ENCODE results near the gene KIF17. TPM values are rescaled to one million over a fixed set of nuclear protein-coding genes. Genes with fewer than 3 reads are reported as not detected.

The KIF17 gene
- total and polyA plus RNA-seq, 3 experiments from 2014 or later, result not detected

DNA sequence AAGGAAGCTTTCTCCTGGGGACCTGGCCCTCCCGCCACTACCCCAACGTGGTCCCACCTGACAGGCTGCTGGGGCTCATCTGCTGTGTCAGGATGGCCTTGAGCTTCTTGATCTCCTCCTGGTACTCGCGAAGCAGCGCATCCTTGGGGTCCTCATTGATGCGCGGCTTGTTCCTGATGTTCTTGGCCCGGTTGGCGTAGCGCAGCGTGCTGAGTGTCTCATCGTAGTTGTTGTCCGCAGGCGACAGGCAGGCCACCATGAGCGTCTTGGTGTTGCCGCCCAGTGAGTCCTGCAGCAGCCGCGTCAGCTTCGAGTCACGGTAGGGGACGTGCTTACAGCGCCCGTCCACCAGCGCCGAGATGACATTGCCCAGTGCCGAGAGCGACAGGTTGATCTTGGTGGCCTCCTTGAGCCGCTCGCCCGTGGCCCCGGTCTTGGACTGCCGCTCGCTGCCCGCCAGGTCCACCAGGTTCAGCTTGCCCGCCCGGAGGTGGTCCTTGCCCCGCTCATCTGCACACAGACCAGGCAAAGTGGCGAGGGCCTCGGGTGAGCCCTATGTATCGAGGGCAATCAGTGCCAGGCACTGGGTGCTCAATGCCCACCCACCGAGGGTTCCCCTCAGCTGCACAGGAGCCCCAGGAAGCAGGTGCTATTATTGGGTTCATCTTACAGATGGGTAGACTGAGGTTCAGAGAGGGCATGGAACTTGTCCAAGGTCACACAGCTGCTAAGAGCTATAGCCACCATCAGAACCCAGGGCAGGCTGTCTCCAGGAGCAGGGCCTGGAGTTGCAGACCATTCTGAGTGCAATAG, 13.2 kb downstream of the KIF17 start:
- Mint-ChIP-seq H3K4me1 (no peaks in the 10 kb centered on the region), H3K27me3 (no peaks in the 10 kb centered on the region), H3K36me3 (peaks cover 0 to 1% (median 0%) of the 10 kb centered on the region in 3 donors), H3K4me3 (no peak overlapping the region), H3K9me3 (no peaks in the 10 kb centered on the region), H3K27ac (no peak overlapping the region)
- Histone ChIP-seq H3K4me1 (ENCODE audit: insufficient read depth, low read length) (no peaks in the 10 kb centered on the region), H3K27ac (ENCODE audit: low read depth, low read length) (no peak overlapping the region), H3K27me3 (ENCODE audit: insufficient read depth, low read length, poor library complexity, severe bottlenecking) (no peaks in the 10 kb centered on the region), H3K36me3 (ENCODE audit: insufficient read depth, low read length) (no peaks in the 10 kb centered on the region), H3K9me3 (ENCODE audit: low read length) (no peaks in the 10 kb centered on the region), H3K4me3 (ENCODE audit: low read length) (no peak overlapping the region)
- ChIA-PET CTCF (no interaction called here), POLR2A (no interaction called here)
- DNase-seq, result no peak

DNA sequence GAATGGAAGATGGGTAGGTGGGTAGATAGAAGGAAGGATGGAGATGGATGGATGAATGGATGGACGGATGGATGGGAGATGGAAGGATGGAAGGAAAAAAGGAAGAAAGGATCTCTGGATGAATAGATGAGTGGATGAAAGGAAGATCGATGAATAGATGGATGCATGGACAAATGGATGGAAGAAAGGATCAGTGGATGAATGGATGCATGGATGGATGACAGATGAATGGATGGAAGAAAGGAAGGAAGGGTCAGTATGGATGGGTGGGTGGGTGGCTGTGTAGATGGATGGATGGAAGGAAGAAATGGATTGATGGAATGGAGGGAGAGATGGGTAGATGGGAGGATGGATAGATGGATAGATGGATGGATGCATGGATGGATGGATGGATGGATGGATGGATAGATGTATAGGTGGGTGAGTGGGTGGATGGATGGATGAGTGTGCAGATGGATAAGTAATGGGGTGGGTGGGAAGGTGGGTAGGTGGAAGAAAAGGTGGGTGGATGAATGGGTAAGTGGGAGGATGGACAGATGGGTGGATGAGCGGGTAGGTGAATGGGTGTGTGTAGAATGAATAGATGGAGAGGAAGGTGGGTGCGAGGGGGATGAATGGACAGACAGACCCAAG, 14.6 kb downstream of the KIF17 start:
- Histone ChIP-seq H3K36me3 (ENCODE audit: insufficient read depth, low read length) (no peaks in the 10 kb centered on the region), H3K4me3 (ENCODE audit: low read length) (no peak overlapping the region), H3K4me1 (ENCODE audit: insufficient read depth, low read length) (no peaks in the 10 kb centered on the region), H3K9me3 (ENCODE audit: low read length) (no peaks in the 10 kb centered on the region), H3K27me3 (ENCODE audit: insufficient read depth, low read length, poor library complexity, severe bottlenecking) (no peaks in the 10 kb centered on the region), H3K27ac (ENCODE audit: low read depth, low read length) (no peak overlapping the region)
- H3K27ac Mint-ChIP-seq, result no peak overlapping the region
- no peaks in the 10 kb centered on the region for H3K27me3 Mint-ChIP-seq
- ChIA-PET CTCF (no interaction called here), POLR2A (no interaction called here)
- no peaks in the 10 kb centered on the region for H3K9me3 Mint-ChIP-seq
- no peak overlapping the region for H3K4me3 Mint-ChIP-seq
- no peak for DNase-seq
- no peaks in the 10 kb centered on the region for H3K4me1 Mint-ChIP-seq
- H3K36me3 Mint-ChIP-seq, result peaks cover 0 to 1% (median 0%) of the 10 kb centered on the region in 3 donors

DNA sequence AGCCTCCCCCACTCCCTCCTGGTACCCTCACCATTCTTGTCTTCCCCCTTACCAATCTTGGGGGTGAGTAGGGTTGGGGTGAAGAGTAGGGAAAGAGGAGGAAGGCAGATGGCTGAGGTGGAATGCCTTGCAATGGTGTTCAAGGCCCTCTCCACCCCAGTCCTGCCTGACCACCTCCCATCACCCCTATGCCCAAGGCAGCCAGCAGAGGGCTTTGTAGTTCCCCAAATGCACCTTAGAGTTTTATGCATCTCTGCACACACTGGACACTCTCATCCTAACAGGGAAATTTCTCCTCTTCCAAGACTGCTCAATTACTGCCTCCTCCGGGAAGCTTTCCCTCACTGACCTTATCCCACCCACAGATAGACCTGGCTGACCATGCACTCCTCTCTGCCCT, 15.4 kb downstream of the KIF17 start:
- H3K4me3 Mint-ChIP-seq, result no peak overlapping the region
- Histone ChIP-seq H3K27me3 (ENCODE audit: insufficient read depth, low read length, poor library complexity, severe bottlenecking) (no peaks in the 10 kb centered on the region), H3K27ac (ENCODE audit: low read depth, low read length) (no peak overlapping the region), H3K4me3 (ENCODE audit: low read length) (no peak overlapping the region), H3K4me1 (ENCODE audit: insufficient read depth, low read length) (no peaks in the 10 kb centered on the region), H3K36me3 (ENCODE audit: insufficient read depth, low read length) (no peaks in the 10 kb centered on the region), H3K9me3 (ENCODE audit: low read length) (no peaks in the 10 kb centered on the region)
- no peak for DNase-seq
- H3K27me3 Mint-ChIP-seq, result no peaks in the 10 kb centered on the region
- H3K27ac Mint-ChIP-seq, result no peak overlapping the region
- peaks cover 0 to 1% (median 0%) of the 10 kb centered on the region in 3 donors for H3K36me3 Mint-ChIP-seq
- H3K9me3 Mint-ChIP-seq, result no peaks in the 10 kb centered on the region
- POLR2A ChIA-PET, result no interaction called here
- no peaks in the 10 kb centered on the region for H3K4me1 Mint-ChIP-seq
- CTCF ChIA-PET, result interaction anchor here (1.0 to 1.1 kb wide), 2 partner anchors 28 to 493 kb away, joined by 3 to 5 read pairs; no protein-coding TSS in a partner anchor

DNA sequence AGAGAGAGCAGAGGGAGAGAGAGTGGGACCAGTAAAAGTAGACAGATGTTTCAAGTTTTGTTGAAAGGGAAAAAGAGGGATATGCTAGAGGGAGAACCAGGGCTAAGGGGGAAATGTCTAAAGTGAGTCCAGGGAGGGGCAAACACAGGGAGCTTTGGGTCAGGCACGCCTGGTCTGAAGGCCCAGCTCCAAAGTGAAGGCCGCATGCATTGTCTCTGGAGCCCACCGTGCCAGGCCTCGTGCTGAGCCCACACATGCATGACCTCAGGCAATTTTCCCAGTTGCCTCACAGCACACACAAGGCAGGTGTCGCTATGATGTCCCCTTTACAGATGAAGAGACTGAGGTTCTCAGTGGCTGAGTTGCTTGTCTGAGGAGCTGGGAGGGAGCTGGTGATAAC, 16.0 kb downstream of the KIF17 start:
- Mint-ChIP-seq H3K4me1 (peaks cover 0 to 2% (median 2%) of the 10 kb centered on the region in 3 donors), H3K36me3 (peaks cover 0 to 1% (median 0%) of the 10 kb centered on the region in 3 donors), H3K4me3 (no peak overlapping the region), H3K27me3 (no peaks in the 10 kb centered on the region), H3K27ac (peak overlapping the region in 2 of 8 donors; percentile 21 to 87), H3K9me3 (no peaks in the 10 kb centered on the region)
- no peak for DNase-seq
- H3K4me1 ChIP-seq (ENCODE audit: insufficient read depth, low read length), result peaks cover 3% of the 10 kb centered on the region
- no peaks in the 10 kb centered on the region for H3K27me3 ChIP-seq (ENCODE audit: insufficient read depth, low read length, poor library complexity, severe bottlenecking)
- H3K36me3 ChIP-seq (ENCODE audit: insufficient read depth, low read length), result no peaks in the 10 kb centered on the region
- CTCF ChIA-PET, result interaction anchor here (1.0 to 1.1 kb wide), 2 partner anchors 29 to 494 kb away, joined by 3 to 5 read pairs; no protein-coding TSS in a partner anchor
- H3K9me3 ChIP-seq (ENCODE audit: low read length), result no peaks in the 10 kb centered on the region
- POLR2A ChIA-PET, result no interaction called here
- no peak overlapping the region for H3K27ac ChIP-seq (ENCODE audit: low read depth, low read length)
- H3K4me3 ChIP-seq (ENCODE audit: low read length), result no peak overlapping the region

DNA sequence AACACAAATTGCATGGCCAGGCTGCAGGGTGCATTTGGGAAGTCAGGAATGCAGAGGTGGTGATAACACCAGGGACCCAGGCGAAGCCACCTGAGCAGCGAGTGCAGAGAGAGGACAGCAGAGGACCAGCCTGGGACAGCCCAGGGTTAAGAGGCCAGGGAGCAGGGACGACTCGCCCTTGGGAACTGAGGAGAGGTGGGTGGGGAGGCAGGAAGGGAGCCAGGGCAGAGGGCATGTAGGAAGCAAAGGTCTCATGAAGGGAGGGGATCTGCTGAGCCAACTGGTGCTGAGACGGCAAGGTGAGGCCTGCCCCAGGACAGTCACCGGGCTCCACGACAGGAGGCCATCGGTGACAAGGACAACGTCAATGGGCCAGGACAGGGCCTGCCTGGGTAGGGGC, 16.4 kb downstream of the KIF17 start:
- no peaks in the 10 kb centered on the region for H3K36me3 ChIP-seq (ENCODE audit: insufficient read depth, low read length)
- ChIA-PET POLR2A (no interaction called here), CTCF (interaction anchor here (1.1 kb wide), 1 partner anchor 29 kb away, joined by 3 read pairs; no protein-coding TSS in a partner anchor)
- Mint-ChIP-seq H3K27me3 (no peaks in the 10 kb centered on the region), H3K27ac (peak overlapping the region in 2 of 8 donors; percentile 21 to 87), H3K36me3 (peaks cover 0 to 1% (median 0%) of the 10 kb centered on the region in 3 donors), H3K4me3 (peak overlapping the region in 1 of 7 donors; percentile 63), H3K4me1 (peaks cover under 1 to 5% (median 3%) of the 10 kb centered on the region in 3 donors), H3K9me3 (no peaks in the 10 kb centered on the region)
- H3K27me3 ChIP-seq (ENCODE audit: insufficient read depth, low read length, poor library complexity, severe bottlenecking), result no peaks in the 10 kb centered on the region
- peaks cover 3% of the 10 kb centered on the region for H3K4me1 ChIP-seq (ENCODE audit: insufficient read depth, low read length)
- DNase-seq, result no peak
- no peaks in the 10 kb centered on the region for H3K9me3 ChIP-seq (ENCODE audit: low read length)
- no peak overlapping the region for H3K27ac ChIP-seq (ENCODE audit: low read depth, low read length)
- no peak overlapping the region for H3K4me3 ChIP-seq (ENCODE audit: low read length)

DNA sequence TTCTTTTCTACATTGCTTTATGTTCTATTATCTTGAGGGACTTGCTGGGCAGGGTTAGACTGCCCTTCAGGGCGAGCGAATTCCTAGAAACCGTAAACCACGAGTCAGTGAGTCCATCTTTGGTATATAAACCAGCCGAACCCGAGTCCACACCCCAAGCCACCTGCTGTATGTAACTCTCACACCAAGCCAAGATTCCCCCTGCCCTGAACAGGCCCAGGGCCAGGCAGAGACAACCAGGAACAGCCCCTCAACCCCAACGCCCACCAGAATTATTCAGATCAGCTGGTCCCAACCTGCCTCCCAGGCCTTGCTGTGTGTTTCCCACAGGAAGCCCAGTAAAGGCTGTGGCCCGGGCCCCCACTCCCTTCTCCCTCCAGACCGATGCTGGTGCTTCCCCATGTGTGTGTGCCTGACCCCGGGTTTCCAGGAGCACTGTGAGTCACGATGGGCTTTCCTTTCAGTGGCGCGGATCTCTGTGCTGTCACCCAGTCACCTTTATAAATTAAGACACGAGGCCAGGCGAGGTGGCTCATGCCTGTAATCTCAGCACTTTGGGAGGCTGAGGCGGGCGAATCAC, 17.1 kb downstream of the KIF17 start:
- Mint-ChIP-seq H3K9me3 (no peaks in the 10 kb centered on the region), H3K27me3 (peaks cover 0 to 2% of the 10 kb centered on the region in 2 donors), H3K27ac (no peak overlapping the region), H3K4me3 (no peak overlapping the region), H3K36me3 (peaks cover 0 to 1% (median 0%) of the 10 kb centered on the region in 3 donors), H3K4me1 (peaks cover 6 to 10% (median 8%) of the 10 kb centered on the region in 3 donors)
- CTCF ChIA-PET, result interaction anchor here (1.5 kb wide), 1 partner anchor 494 kb away, joined by 9 read pairs; no protein-coding TSS in a partner anchor
- H3K27me3 ChIP-seq (ENCODE audit: insufficient read depth, low read length, poor library complexity, severe bottlenecking), result no peaks in the 10 kb centered on the region
- peaks cover 8% of the 10 kb centered on the region for H3K4me1 ChIP-seq (ENCODE audit: insufficient read depth, low read length)
- no peaks in the 10 kb centered on the region for H3K9me3 ChIP-seq (ENCODE audit: low read length)
- no peak overlapping the region for H3K27ac ChIP-seq (ENCODE audit: low read depth, low read length)
- H3K36me3 ChIP-seq (ENCODE audit: insufficient read depth, low read length), result no peaks in the 10 kb centered on the region
- H3K4me3 ChIP-seq (ENCODE audit: low read length), result no peak overlapping the region
- DNase-seq, result no peak
- POLR2A ChIA-PET, result no interaction called here

DNA sequence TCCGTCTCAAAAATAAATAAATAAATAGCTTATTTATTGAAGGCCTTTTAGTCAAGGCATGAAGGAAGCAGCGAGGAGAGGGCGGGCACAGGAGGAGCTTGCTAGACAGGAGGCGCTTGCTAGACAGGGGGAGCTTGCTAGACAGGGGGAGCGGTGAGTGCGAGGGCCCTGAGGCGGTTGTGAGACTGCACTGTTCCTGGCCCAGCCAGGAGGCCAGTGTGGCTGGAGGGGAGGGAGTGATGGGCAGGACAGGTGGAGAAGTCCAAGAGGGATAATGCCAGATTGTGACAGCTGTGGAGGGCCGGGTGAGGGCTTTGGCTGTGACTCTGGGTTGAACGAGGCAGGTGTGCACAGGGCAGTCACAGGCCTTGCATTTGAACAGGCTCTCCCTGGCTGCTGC, 18.2 kb downstream of the KIF17 start:
- no peaks in the 10 kb centered on the region for H3K9me3 Mint-ChIP-seq
- CTCF ChIA-PET, result interaction anchor here (1.0 to 1.5 kb wide), 2 partner anchors 12 to 495 kb away, joined by 3 to 9 read pairs; no protein-coding TSS in a partner anchor
- DNase-seq, result no peak
- Histone ChIP-seq H3K36me3 (ENCODE audit: insufficient read depth, low read length) (no peaks in the 10 kb centered on the region), H3K9me3 (ENCODE audit: low read length) (no peaks in the 10 kb centered on the region), H3K4me3 (ENCODE audit: low read length) (no peak overlapping the region), H3K27me3 (ENCODE audit: insufficient read depth, low read length, poor library complexity, severe bottlenecking) (no peaks in the 10 kb centered on the region), H3K4me1 (ENCODE audit: insufficient read depth, low read length) (peaks cover 8% of the 10 kb centered on the region), H3K27ac (ENCODE audit: low read depth, low read length) (no peak overlapping the region)
- peaks cover 0 to 2% of the 10 kb centered on the region in 2 donors for H3K27me3 Mint-ChIP-seq
- no peak overlapping the region for H3K27ac Mint-ChIP-seq
- no peak overlapping the region for H3K4me3 Mint-ChIP-seq
- POLR2A ChIA-PET, result no interaction called here
- peaks cover 6 to 10% (median 8%) of the 10 kb centered on the region in 3 donors for H3K4me1 Mint-ChIP-seq
- H3K36me3 Mint-ChIP-seq, result peaks cover 0 to 1% (median 0%) of the 10 kb centered on the region in 3 donors
